Measurements from ENCODE around the gene BHLHE40. TPM values are rescaled to one million over a fixed set of nuclear protein-coding genes. Genes with fewer than 3 reads are reported as not detected.

The BHLHE40 gene
- total RNA-seq, 5 donors from 2014 or later (not counting 1 experiment from before 2014, with no cell fraction given), result 54.1 to 177 (median 85.8) TPM

GRCh38 chr3:4949004-4949403 is 30.2 kb upstream of the BHLHE40 start:
- no peak for ATAC-seq (replicated peaks in 1 of 4)
- WGBS (ENCODE audit: insufficient coverage), result no CpG with 5 or more reads among the region's 2 CpGs
- CTCF ChIA-PET, result no interaction called here
- Histone ChIP-seq H3K27me3 (replicated peaks in 1 of 2; ENCODE audit: control insufficient read depth in 2 of 2, extremely low read depth in 1 of 2, insufficient read depth in 2 of 2, low read length in 1 of 2) (no peaks in the 10 kb centered on the region), H3K4me3 (ENCODE audit: control insufficient read depth in 1 of 2, extremely low read depth in 1 of 2, low read length in 1 of 2) (no peak overlapping the region), H3K4me1 (ENCODE audit: control insufficient read depth in 1 of 2, extremely low read depth in 1 of 2, insufficient read depth in 2 of 2, low read length in 2 of 2) (no peaks in the 10 kb centered on the region), H3K27ac (ENCODE audit: low read length) (no peak overlapping the region), H3K9me3 (no peaks in the 10 kb centered on the region), H3K36me3 (ENCODE audit: control insufficient read depth in 2 of 2, extremely low read depth in 1 of 2, insufficient read depth in 1 of 2, low read length in 1 of 2) (no peaks in the 10 kb centered on the region)
- H3K9me3 Mint-ChIP-seq, result no peaks in the 10 kb centered on the region
- DNase-seq, result no peak
- H3K4me1 Mint-ChIP-seq, result no peaks in the 10 kb centered on the region
- no peaks in the 10 kb centered on the region for H3K27me3 Mint-ChIP-seq
- no peak overlapping the region for H3K4me3 Mint-ChIP-seq
- no peaks in the 10 kb centered on the region for H3K36me3 Mint-ChIP-seq
- no peak overlapping the region for H3K27ac Mint-ChIP-seq
- POLR2A ChIA-PET, result no interaction called here

GRCh38 chr3:4949659-4950058 is 29.6 kb upstream of the BHLHE40 start:
- Histone ChIP-seq H3K9me3 (no peaks in the 10 kb centered on the region), H3K27me3 (replicated peaks in 1 of 2; ENCODE audit: control insufficient read depth in 2 of 2, extremely low read depth in 1 of 2, insufficient read depth in 2 of 2, low read length in 1 of 2) (no peaks in the 10 kb centered on the region), H3K36me3 (ENCODE audit: control insufficient read depth in 2 of 2, extremely low read depth in 1 of 2, insufficient read depth in 1 of 2, low read length in 1 of 2) (no peaks in the 10 kb centered on the region), H3K4me1 (ENCODE audit: control insufficient read depth in 1 of 2, extremely low read depth in 1 of 2, insufficient read depth in 2 of 2, low read length in 2 of 2) (no peaks in the 10 kb centered on the region), H3K27ac (ENCODE audit: low read length) (no peak overlapping the region), H3K4me3 (ENCODE audit: control insufficient read depth in 1 of 2, extremely low read depth in 1 of 2, low read length in 1 of 2) (no peak overlapping the region)
- no peak for ATAC-seq (replicated peaks in 1 of 4)
- Mint-ChIP-seq H3K27me3 (no peaks in the 10 kb centered on the region), H3K27ac (no peak overlapping the region), H3K36me3 (no peaks in the 10 kb centered on the region), H3K4me3 (no peak overlapping the region), H3K4me1 (no peaks in the 10 kb centered on the region), H3K9me3 (no peaks in the 10 kb centered on the region)
- ChIA-PET POLR2A (no interaction called here), CTCF (no interaction called here)
- WGBS (ENCODE audit: insufficient coverage), result 100% methylated on average over 1 of the region's 2 CpGs
- no peak for DNase-seq

- H3K4me1 Mint-ChIP-seq, result no peaks in the 10 kb centered on the region
- H3K9me3 ChIP-seq, result no peaks in the 10 kb centered on the region
- DNase-seq, result no peak
- H3K27ac Mint-ChIP-seq, result no peak overlapping the region
- H3K36me3 Mint-ChIP-seq, result no peaks in the 10 kb centered on the region
- ATAC-seq (replicated peaks in 1 of 4), result no peak
- no peak overlapping the region for H3K4me3 Mint-ChIP-seq
- H3K27me3 ChIP-seq (replicated peaks in 1 of 2; ENCODE audit: control insufficient read depth in 2 of 2, extremely low read depth in 1 of 2, insufficient read depth in 2 of 2, low read length in 1 of 2), result no peaks in the 10 kb centered on the region
- ChIA-PET CTCF (no interaction called here), POLR2A (interaction anchor here in 1 of 2 donors (0.6 kb wide), 1 partner anchor 10 kb away, joined by 5 read pairs; no protein-coding TSS in a partner anchor)
- 100% methylated on average over 2 of the region's 4 CpGs for WGBS (ENCODE audit: insufficient coverage)
- H3K4me1 ChIP-seq (ENCODE audit: control insufficient read depth in 1 of 2, extremely low read depth in 1 of 2, insufficient read depth in 2 of 2, low read length in 2 of 2), result no peaks in the 10 kb centered on the region
- H3K4me3 ChIP-seq (ENCODE audit: control insufficient read depth in 1 of 2, extremely low read depth in 1 of 2, low read length in 1 of 2), result no peak overlapping the region
- no peaks in the 10 kb centered on the region for H3K9me3 Mint-ChIP-seq
- no peaks in the 10 kb centered on the region for H3K27me3 Mint-ChIP-seq
- no peak overlapping the region for H3K27ac ChIP-seq (ENCODE audit: low read length)
- no peaks in the 10 kb centered on the region for H3K36me3 ChIP-seq (ENCODE audit: control insufficient read depth in 2 of 2, extremely low read depth in 1 of 2, insufficient read depth in 1 of 2, low read length in 1 of 2)
Measured at GRCh38 chr3:4950351-4950784, 28.9 kb upstream of the BHLHE40 start.

GRCh38 chr3:4950948-4951347 is 28.3 kb upstream of the BHLHE40 start:
- Histone ChIP-seq H3K4me3 (ENCODE audit: control insufficient read depth in 1 of 2, extremely low read depth in 1 of 2, low read length in 1 of 2) (no peak overlapping the region), H3K4me1 (ENCODE audit: control insufficient read depth in 1 of 2, extremely low read depth in 1 of 2, insufficient read depth in 2 of 2, low read length in 2 of 2) (no peaks in the 10 kb centered on the region), H3K27ac (ENCODE audit: low read length) (no peak overlapping the region), H3K27me3 (replicated peaks in 1 of 2; ENCODE audit: control insufficient read depth in 2 of 2, extremely low read depth in 1 of 2, insufficient read depth in 2 of 2, low read length in 1 of 2) (no peaks in the 10 kb centered on the region), H3K36me3 (ENCODE audit: control insufficient read depth in 2 of 2, extremely low read depth in 1 of 2, insufficient read depth in 1 of 2, low read length in 1 of 2) (no peaks in the 10 kb centered on the region), H3K9me3 (no peaks in the 10 kb centered on the region)
- Mint-ChIP-seq H3K27ac (no peak overlapping the region), H3K9me3 (no peaks in the 10 kb centered on the region), H3K4me1 (no peaks in the 10 kb centered on the region), H3K4me3 (peak overlapping the region in 1 of 3 donors; percentile 18), H3K27me3 (no peaks in the 10 kb centered on the region), H3K36me3 (no peaks in the 10 kb centered on the region)
- WGBS (ENCODE audit: insufficient coverage), result no CpG with 5 or more reads among the region's 8 CpGs
- CTCF ChIA-PET, result no interaction called here
- DNase-seq (no peak), ATAC-seq (replicated peaks in 1 of 4) (no peak)
- POLR2A ChIA-PET, result interaction anchor here in 1 of 2 donors (0.6 kb wide), 1 partner anchor 9 kb away, joined by 5 read pairs; no protein-coding TSS in a partner anchor

GRCh38 chr3:4953119-4953518 is 26.1 kb upstream of the BHLHE40 start:
- 80% methylated on average over 1 of the region's 2 CpGs for WGBS (ENCODE audit: insufficient coverage)
- H3K4me1 Mint-ChIP-seq, result no peaks in the 10 kb centered on the region
- H3K4me1 ChIP-seq (ENCODE audit: control insufficient read depth in 1 of 2, extremely low read depth in 1 of 2, insufficient read depth in 2 of 2, low read length in 2 of 2), result no peaks in the 10 kb centered on the region
- ATAC-seq (replicated peaks in 1 of 4) (no peak), DNase-seq (no peak)
- no peaks in the 10 kb centered on the region for H3K27me3 ChIP-seq (replicated peaks in 1 of 2; ENCODE audit: control insufficient read depth in 2 of 2, extremely low read depth in 1 of 2, insufficient read depth in 2 of 2, low read length in 1 of 2)
- H3K4me3 ChIP-seq (ENCODE audit: control insufficient read depth in 1 of 2, extremely low read depth in 1 of 2, low read length in 1 of 2), result no peak overlapping the region
- no peaks in the 10 kb centered on the region for H3K27me3 Mint-ChIP-seq
- no peak overlapping the region for H3K27ac Mint-ChIP-seq
- H3K9me3 ChIP-seq, result no peaks in the 10 kb centered on the region
- CTCF ChIA-PET, result no interaction called here
- no peaks in the 10 kb centered on the region for H3K36me3 ChIP-seq (ENCODE audit: control insufficient read depth in 2 of 2, extremely low read depth in 1 of 2, insufficient read depth in 1 of 2, low read length in 1 of 2)
- no peak overlapping the region for H3K27ac ChIP-seq (ENCODE audit: low read length)
- peaks cover 7% of the 10 kb centered on the region for H3K36me3 Mint-ChIP-seq
- H3K9me3 Mint-ChIP-seq, result no peaks in the 10 kb centered on the region
- POLR2A ChIA-PET, result no interaction called here
- H3K4me3 Mint-ChIP-seq, result no peak overlapping the region

- Histone ChIP-seq H3K4me3 (ENCODE audit: control insufficient read depth in 1 of 2, extremely low read depth in 1 of 2, low read length in 1 of 2) (no peak overlapping the region), H3K27me3 (replicated peaks in 1 of 2; ENCODE audit: control insufficient read depth in 2 of 2, extremely low read depth in 1 of 2, insufficient read depth in 2 of 2, low read length in 1 of 2) (no peaks in the 10 kb centered on the region), H3K9me3 (no peaks in the 10 kb centered on the region), H3K36me3 (ENCODE audit: control insufficient read depth in 2 of 2, extremely low read depth in 1 of 2, insufficient read depth in 1 of 2, low read length in 1 of 2) (no peaks in the 10 kb centered on the region), H3K27ac (ENCODE audit: low read length) (no peak overlapping the region), H3K4me1 (ENCODE audit: control insufficient read depth in 1 of 2, extremely low read depth in 1 of 2, insufficient read depth in 2 of 2, low read length in 2 of 2) (no peaks in the 10 kb centered on the region)
- Mint-ChIP-seq H3K36me3 (peaks cover 15% of the 10 kb centered on the region), H3K9me3 (peaks cover 5 to 6% (median 6%) of the 10 kb centered on the region in 3 donors), H3K4me3 (no peak overlapping the region), H3K27ac (no peak overlapping the region), H3K4me1 (no peaks in the 10 kb centered on the region), H3K27me3 (no peaks in the 10 kb centered on the region)
- ChIA-PET CTCF (interaction anchor here (0.5 to 1.1 kb wide), 6 partner anchors 11 to 1753 kb away, joined by 3 read pairs; no protein-coding TSS in a partner anchor), POLR2A (interaction anchor here in 1 of 2 donors (0.6 kb wide), 2 partner anchors 9 to 188 kb away, joined by 3 read pairs; no protein-coding TSS in a partner anchor)
- no peak for ATAC-seq (replicated peaks in 1 of 4)
- DNase-seq, result no peak
- no CpG with 5 or more reads among the region's 6 CpGs for WGBS (ENCODE audit: insufficient coverage)
Measured at GRCh38 chr3:4954256-4955000, 24.8 kb upstream of the BHLHE40 start.
